ENCODE results near the gene DDX10. TPM values are rescaled to one million over a fixed set of nuclear protein-coding genes. Genes with fewer than 3 reads are reported as not detected.

DDX10 gene
- total RNA-seq, 1 experiment from 2014 or later = 48.3 TPM

GRCh38 chr11:108906826-108907225 is 242.0 kb downstream of the DDX10 start:
- no peak overlapping the region for H2BK5ac ChIP-seq (ENCODE audit: insufficient read length, low read length)
- H3K27ac ChIP-seq (ENCODE audit: insufficient read length, low read depth, low read length) = no peak overlapping the region

More at GRCh38 chr11:108906826-108907225, 242.0 kb downstream of the DDX10 start:
- Mint-ChIP-seq H3K4me3 (no peak overlapping the region), H3K9me3 (no peaks in the 10 kb centered on the region), H3K4me1 (peaks cover 3 to 6% of the 10 kb centered on the region in 2 experiments; a peak in 3 of 4 replicates), H3K27ac (no peak overlapping the region), H3K27me3 (ENCODE audit: low read depth) (no peaks in the 10 kb centered on the region), H3K36me3 (ENCODE audit: insufficient read depth in 1 of 3, low read depth in 3 of 3) (no peaks in the 10 kb centered on the region)
- Histone ChIP-seq H4K20me1 (ENCODE audit: control insufficient read depth, insufficient read depth, insufficient read length) (no peaks in the 10 kb centered on the region), H3K9me3 (ENCODE audit: control insufficient read depth, low read depth, low read length) (no peaks in the 10 kb centered on the region), H3K79me2 (ENCODE audit: insufficient read depth, low read length) (no peaks in the 10 kb centered on the region), H4K5ac (ENCODE audit: insufficient read length, low read depth, low read length) (no peak overlapping the region), H3K4me2 (ENCODE audit: insufficient read depth, insufficient read length, low read length) (no peak overlapping the region), H3K56ac (ENCODE audit: insufficient read length, low read depth, low read length) (no peak overlapping the region), H3K14ac (ENCODE audit: insufficient read depth, low read length) (no peak overlapping the region), H2BK12ac (ENCODE audit: insufficient read length, low read depth, low read length) (no peak overlapping the region), H2BK120ac (ENCODE audit: low read depth, low read length, poor library complexity, severe bottlenecking) (no peak overlapping the region), H2AFZ (ENCODE audit: low read length) (no peak overlapping the region), H3K23me2 (ENCODE audit: insufficient read length, low read depth, low read length, poor library complexity, severe bottlenecking) (no peaks in the 10 kb centered on the region), H4K91ac (ENCODE audit: insufficient read length, low read depth, low read length) (no peak overlapping the region), H3T11ph (ENCODE audit: low read length) (no peak overlapping the region), H3K79me1 (ENCODE audit: insufficient read depth, low read depth, low read length, poor library complexity, severe bottlenecking) (no peaks in the 10 kb centered on the region), H4K8ac (replicated peaks; ENCODE audit: insufficient read length, low read depth, low read length) (no peak overlapping the region), H2BK20ac (ENCODE audit: low read depth, low read length, poor library complexity, severe bottlenecking) (no peak overlapping the region), H3K18ac (ENCODE audit: insufficient read length, low read depth, low read length) (no peak overlapping the region), H3K4ac (ENCODE audit: low read depth, low read length) (no peak overlapping the region), H3K23ac (ENCODE audit: insufficient read length, low read depth, low read length) (no peak overlapping the region), H2BK15ac (ENCODE audit: low read depth, low read length) (no peak overlapping the region), H2AK5ac (ENCODE audit: insufficient read length, low read length) (no peak overlapping the region), H3K4me1 (ENCODE audit: insufficient read depth, low read length) (no peaks in the 10 kb centered on the region; the same call in 1 of the 2 replicates), H3K27me3 (ENCODE audit: insufficient read depth, low read length) (no peaks in the 10 kb centered on the region), H3K9ac (ENCODE audit: extremely low read depth, insufficient read length, low read length) (no peak overlapping the region)
- no CpG with 5 or more reads among the region's 2 CpGs for WGBS (ENCODE audit: extremely low coverage, insufficient read length, low lambda C conversion rate)
- no peak for DNase-seq
- no peak for TF ChIP-seq CTCF (conservative IDR thresholded peaks at IDR 0.05)
